ENCODE results near the gene KLRB1. TPM values are rescaled to one million over a fixed set of nuclear protein-coding genes. Genes with fewer than 3 reads are reported as not detected.
A peak's percentile ranks its signal among the peaks of the same experiment; 100 is the strongest.

KLRB1 gene
- total and polyA plus RNA-seq, 2 of the 13 experiments (the other 11 are each of a cell fraction or from before 2014, with no cell fraction given), result not detected

DNA sequence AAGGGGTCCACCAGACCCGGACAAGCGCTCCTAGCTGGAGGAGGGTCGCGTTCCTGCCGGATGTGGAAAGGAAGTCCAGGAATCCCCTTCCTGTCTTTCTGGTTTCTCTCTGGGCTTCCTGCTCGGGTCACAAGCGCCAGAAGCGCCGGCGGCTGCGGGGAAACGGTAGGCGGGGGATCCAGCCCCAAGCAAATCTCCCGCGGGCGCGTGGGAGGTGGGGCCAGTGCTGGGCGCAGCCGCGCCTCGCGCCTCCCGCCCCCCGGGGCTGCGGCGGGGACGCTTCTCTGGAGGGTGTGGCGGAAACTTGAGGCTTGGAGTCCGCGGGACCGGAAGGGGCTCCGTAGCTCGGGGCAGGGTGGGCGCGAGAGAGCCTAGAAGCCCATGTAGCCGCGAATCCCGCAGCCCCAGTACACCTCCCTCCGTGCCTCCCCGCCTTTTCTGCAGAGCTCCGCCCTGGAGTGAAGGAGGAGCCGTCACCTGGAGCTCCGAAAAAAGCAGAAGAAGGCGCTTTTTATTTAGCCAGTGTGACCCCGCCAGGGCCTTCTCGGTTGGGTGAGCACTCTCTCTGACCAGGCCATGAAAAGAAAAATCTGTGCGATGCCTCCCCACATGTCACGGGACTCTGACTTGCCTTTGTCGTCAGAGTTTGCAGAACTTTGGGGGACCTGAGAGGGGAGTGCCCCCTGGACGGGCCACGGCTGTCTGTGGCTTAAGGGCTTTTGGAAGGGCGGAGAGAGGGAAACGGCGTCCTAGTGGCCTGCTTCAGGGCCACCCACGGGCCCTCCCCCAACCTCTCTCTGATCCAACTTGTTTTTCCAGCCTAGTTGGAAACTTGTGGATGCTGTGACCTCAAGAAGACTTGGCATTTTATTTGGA is 40.3 kb upstream of the KLRB1 start (continued):
- TF ChIP-seq, protein P1, sequence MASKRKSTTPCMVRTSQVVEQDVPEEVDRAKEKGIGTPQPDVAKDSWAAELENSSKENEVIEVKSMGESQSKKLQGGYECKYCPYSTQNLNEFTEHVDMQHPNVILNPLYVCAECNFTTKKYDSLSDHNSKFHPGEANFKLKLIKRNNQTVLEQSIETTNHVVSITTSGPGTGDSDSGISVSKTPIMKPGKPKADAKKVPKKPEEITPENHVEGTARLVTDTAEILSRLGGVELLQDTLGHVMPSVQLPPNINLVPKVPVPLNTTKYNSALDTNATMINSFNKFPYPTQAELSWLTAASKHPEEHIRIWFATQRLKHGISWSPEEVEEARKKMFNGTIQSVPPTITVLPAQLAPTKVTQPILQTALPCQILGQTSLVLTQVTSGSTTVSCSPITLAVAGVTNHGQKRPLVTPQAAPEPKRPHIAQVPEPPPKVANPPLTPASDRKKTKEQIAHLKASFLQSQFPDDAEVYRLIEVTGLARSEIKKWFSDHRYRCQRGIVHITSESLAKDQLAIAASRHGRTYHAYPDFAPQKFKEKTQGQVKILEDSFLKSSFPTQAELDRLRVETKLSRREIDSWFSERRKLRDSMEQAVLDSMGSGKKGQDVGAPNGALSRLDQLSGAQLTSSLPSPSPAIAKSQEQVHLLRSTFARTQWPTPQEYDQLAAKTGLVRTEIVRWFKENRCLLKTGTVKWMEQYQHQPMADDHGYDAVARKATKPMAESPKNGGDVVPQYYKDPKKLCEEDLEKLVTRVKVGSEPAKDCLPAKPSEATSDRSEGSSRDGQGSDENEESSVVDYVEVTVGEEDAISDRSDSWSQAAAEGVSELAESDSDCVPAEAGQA (IDR thresholded peaks at IDR 0.05; ENCODE audit: low read depth), result no peak
- TF ChIP-seq, protein P1 (CRISPR knock-in tag; IDR thresholded peaks at IDR 0.05; ENCODE audit: borderline replicate concordance), result no peak
- no peak; the same call in 1 of the 2 replicates for TF ChIP-seq PAX8 (CRISPR knock-in tag; IDR thresholded peaks at IDR 0.05; ENCODE audit: borderline replicate concordance)
- TF ChIP-seq, protein P2, sequence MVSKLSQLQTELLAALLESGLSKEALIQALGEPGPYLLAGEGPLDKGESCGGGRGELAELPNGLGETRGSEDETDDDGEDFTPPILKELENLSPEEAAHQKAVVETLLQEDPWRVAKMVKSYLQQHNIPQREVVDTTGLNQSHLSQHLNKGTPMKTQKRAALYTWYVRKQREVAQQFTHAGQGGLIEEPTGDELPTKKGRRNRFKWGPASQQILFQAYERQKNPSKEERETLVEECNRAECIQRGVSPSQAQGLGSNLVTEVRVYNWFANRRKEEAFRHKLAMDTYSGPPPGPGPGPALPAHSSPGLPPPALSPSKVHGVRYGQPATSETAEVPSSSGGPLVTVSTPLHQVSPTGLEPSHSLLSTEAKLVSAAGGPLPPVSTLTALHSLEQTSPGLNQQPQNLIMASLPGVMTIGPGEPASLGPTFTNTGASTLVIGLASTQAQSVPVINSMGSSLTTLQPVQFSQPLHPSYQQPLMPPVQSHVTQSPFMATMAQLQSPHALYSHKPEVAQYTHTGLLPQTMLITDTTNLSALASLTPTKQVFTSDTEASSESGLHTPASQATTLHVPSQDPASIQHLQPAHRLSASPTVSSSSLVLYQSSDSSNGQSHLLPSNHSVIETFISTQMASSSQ (IDR thresholded peaks at IDR 0.05; ENCODE audit: low read depth), result no peak
- TF ChIP-seq, protein P2 (CRISPR knock-in tag; IDR thresholded peaks at IDR 0.05; ENCODE audit: borderline replicate concordance), result no peak
- no peak for TF ChIP-seq ZNF335 (CRISPR knock-in tag; IDR thresholded peaks at IDR 0.05)
- TF ChIP-seq ZNF790 (CRISPR knock-in tag; IDR thresholded peaks at IDR 0.05; ENCODE audit: borderline replicate concordance), result no peak
- 0 out of 2 replicates have a peak, but pooled peaks have one; percentile 23 for TF ChIP-seq HOXA9 (CRISPR knock-in tag; IDR thresholded peaks at IDR 0.05; ENCODE audit: borderline replicate concordance)
- TF ChIP-seq ASH2L (IDR thresholded peaks at IDR 0.05; ENCODE audit: insufficient read length, low read depth, low read length), result peak; percentile 74
- TF ChIP-seq, protein P3, sequence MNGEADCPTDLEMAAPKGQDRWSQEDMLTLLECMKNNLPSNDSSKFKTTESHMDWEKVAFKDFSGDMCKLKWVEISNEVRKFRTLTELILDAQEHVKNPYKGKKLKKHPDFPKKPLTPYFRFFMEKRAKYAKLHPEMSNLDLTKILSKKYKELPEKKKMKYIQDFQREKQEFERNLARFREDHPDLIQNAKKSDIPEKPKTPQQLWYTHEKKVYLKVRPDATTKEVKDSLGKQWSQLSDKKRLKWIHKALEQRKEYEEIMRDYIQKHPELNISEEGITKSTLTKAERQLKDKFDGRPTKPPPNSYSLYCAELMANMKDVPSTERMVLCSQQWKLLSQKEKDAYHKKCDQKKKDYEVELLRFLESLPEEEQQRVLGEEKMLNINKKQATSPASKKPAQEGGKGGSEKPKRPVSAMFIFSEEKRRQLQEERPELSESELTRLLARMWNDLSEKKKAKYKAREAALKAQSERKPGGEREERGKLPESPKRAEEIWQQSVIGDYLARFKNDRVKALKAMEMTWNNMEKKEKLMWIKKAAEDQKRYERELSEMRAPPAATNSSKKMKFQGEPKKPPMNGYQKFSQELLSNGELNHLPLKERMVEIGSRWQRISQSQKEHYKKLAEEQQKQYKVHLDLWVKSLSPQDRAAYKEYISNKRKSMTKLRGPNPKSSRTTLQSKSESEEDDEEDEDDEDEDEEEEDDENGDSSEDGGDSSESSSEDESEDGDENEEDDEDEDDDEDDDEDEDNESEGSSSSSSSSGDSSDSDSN (CRISPR knock-in tag; IDR thresholded peaks at IDR 0.05), result peak; percentile 68; the same call in 1 of the 2 replicates
- peak; percentile 27 to 65 for TF ChIP-seq POLR2A (IDR thresholded peaks at IDR 0.05; ENCODE audit: insufficient read depth in 1 of 2, low read depth in 2 of 2, low read length in 2 of 2)
- TF ChIP-seq TSC22D2 (CRISPR knock-in tag; IDR thresholded peaks at IDR 0.05; ENCODE audit: borderline replicate concordance), result no peak
- no peak for TF ChIP-seq FOXK1 (CRISPR knock-in tag; IDR thresholded peaks at IDR 0.05; ENCODE audit: borderline replicate concordance, low read depth)
- TF ChIP-seq KDM5A (IDR thresholded peaks at IDR 0.05; ENCODE audit: borderline replicate concordance, low read length), result peak; percentile 48; the same call in 1 of the 2 replicates

All from HepG2 (cell line).